HFFc6 (cell line): ENCODE measurements around the gene MARK3. TPM values are rescaled to one million over a fixed set of nuclear protein-coding genes. Genes with fewer than 3 reads are reported as not detected.
A peak's percentile ranks its signal among the peaks of the same experiment; 100 is the strongest.

Source experiments
- DNase-seq: peaks from one replicate; pipeline ENCODE4 v3.0.0-alpha.2; 2018
- H3K27ac Mint-ChIP-seq: 2 replicates; pipeline ENCODE4 v1.8.0; 2020; ENCODE audit warnings: mild to moderate bottlenecking, mixed read lengths
- H3K27me3 Mint-ChIP-seq: 2 replicates; pipeline ENCODE4 v1.8.0; 2021; ENCODE audit warnings: mild to moderate bottlenecking, moderate library complexity, mixed read lengths; ENCODE audit not compliant: insufficient read depth
- H3K36me3 Mint-ChIP-seq: 2 replicates; pipeline ENCODE4 v1.8.0; 2021; ENCODE audit warnings: low read depth, mixed read lengths
- H3K4me1 Mint-ChIP-seq: 2 replicates; pipeline ENCODE4 v1.8.0; 2020; ENCODE audit warnings: low read depth, mixed read lengths
- H3K4me3 Mint-ChIP-seq: 2 replicates; pipeline ENCODE4 v1.8.0; 2020; ENCODE audit warnings: mild to moderate bottlenecking, moderate library complexity, mixed read lengths
- H3K9me3 Mint-ChIP-seq: 2 replicates; pipeline ENCODE4 v1.8.0; 2020; ENCODE audit warnings: mild to moderate bottlenecking, mixed read lengths
- total RNA-seq, 6 experiments: library from RNA; stranded (reverse); fragmentation: NEBNext Ultra II Directional; extraction: Animal tissue kit (Norgen Biotek cat#: 25700); gene quantifications; 2 replicates in 1 of 6; 3 replicates in 5 of 6; pipeline ENCODE4 v1.2.3, GENCODE V29; 2021
- TF ChIP-seq, protein P1 (sequence below): fragments of 200-600 bp; sonication (generic); IDR thresholded peaks from 2 replicates; pipeline ENCODE4 v1.5.0; 2021; ENCODE audit warnings: antibody characterized with exemption, mild to moderate bottlenecking

MARK3 gene
- total RNA-seq, 6 experiments from 2014 or later: 57.4 to 71.8 (median 65.7) TPM

DNA sequence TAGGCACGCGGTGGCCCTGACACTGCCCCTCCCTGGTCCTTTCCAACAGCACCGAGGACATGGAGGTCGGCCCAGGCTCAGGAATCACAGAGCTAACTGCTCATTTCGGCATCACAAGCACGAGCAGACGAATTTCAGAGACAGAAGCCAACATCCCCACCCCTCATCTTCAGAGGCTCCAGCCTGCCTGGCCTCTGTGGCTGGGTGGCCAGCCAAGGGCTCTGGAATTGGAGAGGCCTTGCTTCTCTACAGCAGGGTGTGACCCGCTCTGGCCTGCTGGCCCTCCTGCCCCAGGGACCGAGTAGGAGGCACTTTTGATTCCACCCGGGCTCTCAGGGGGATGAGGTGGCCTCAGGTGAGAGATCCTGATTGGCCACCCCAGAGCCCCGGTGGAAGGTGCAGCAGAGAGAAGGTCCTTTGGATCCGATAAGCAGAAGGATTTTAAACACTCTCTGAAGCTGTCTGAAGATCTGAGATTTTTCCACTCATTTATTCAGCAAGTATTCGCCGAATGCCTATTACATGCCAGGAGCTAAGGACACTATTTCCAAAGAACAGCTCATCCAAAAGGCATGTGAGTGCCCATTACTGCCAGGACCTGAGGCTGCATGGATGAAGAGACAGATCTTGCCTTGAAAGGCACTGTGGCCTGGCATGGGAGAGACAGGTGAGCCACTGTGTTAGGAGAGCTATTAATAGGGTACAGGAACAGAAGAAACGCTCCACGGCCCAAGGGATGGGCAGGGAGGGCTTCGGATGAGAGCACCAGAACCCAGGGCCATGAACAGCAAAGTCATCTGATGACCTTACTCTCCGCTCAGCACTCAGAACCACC, 167.0 kb downstream of the MARK3 start:
- TF ChIP-seq, protein P1, sequence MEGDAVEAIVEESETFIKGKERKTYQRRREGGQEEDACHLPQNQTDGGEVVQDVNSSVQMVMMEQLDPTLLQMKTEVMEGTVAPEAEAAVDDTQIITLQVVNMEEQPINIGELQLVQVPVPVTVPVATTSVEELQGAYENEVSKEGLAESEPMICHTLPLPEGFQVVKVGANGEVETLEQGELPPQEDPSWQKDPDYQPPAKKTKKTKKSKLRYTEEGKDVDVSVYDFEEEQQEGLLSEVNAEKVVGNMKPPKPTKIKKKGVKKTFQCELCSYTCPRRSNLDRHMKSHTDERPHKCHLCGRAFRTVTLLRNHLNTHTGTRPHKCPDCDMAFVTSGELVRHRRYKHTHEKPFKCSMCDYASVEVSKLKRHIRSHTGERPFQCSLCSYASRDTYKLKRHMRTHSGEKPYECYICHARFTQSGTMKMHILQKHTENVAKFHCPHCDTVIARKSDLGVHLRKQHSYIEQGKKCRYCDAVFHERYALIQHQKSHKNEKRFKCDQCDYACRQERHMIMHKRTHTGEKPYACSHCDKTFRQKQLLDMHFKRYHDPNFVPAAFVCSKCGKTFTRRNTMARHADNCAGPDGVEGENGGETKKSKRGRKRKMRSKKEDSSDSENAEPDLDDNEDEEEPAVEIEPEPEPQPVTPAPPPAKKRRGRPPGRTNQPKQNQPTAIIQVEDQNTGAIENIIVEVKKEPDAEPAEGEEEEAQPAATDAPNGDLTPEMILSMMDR: no peak
- Mint-ChIP-seq H3K27ac (peak overlapping the region; percentile 80), H3K4me3 (peak overlapping the region; percentile 34; the same call in 1 of the 2 replicates), H3K27me3 (peaks cover 2% of the 10 kb centered on the region; the same call in 1 of the 2 replicates), H3K9me3 (no peaks in the 10 kb centered on the region), H3K4me1 (peaks cover 16% of the 10 kb centered on the region), H3K36me3 (no peaks in the 10 kb centered on the region)
- DNase-seq: peak; percentile 67

DNA sequence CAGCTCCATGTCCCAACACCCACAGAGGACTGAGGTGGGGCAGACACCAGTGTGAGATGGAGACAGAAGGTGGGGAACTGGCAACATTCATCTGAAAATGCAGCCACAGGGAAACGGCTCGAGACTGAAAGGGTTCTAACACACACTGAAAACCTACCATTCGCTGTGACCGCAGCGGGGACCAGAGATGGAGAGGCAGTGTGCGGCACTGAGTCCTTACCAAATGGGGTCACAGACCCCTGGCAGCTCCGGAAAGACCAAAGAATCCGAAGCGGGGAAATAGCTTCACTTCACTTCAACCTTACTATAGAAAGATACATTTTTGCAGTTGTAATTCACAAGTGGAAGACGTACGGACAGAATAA, 167.6 kb downstream of the MARK3 start:
- Mint-ChIP-seq H3K9me3 (no peaks in the 10 kb centered on the region), H3K4me1 (peaks cover 18% of the 10 kb centered on the region), H3K27ac (peak overlapping the region; percentile 80; the same call in 1 of the 2 replicates), H3K27me3 (peaks cover 2% of the 10 kb centered on the region; the same call in 1 of the 2 replicates), H3K36me3 (no peaks in the 10 kb centered on the region), H3K4me3 (no peak overlapping the region)
- TF ChIP-seq, protein P1: no peak
- DNase-seq: no peak

Other genes with a start within 250 kb of the MARK3 start
- gene EIF5, start 51.2 kb upstream of the MARK3 start, total RNA-seq: 100 to 1,000 TPM; 181 to 217 (median 203) TPM
- 10 to 100 TPM; 16.6 to 31.3 (median 19.4) TPM for gene CKB, start 137.4 kb downstream of the MARK3 start, total RNA-seq
- 10 to 100 TPM; 12.0 to 14.9 (median 13.4) TPM for gene TRMT61A, start 143.8 kb downstream of the MARK3 start, total RNA-seq
- gene BAG5, start 177.2 kb downstream of the MARK3 start, total RNA-seq: 10 to 100 TPM; 22.6 to 25.8 (median 23.6) TPM
- 10 to 100 TPM; 38.7 to 54.8 (median 46.9) TPM for gene COA8, start 177.5 kb downstream of the MARK3 start, total RNA-seq
- 100 to 1,000 TPM; 179 to 204 (median 189) TPM for gene KLC1, start 243.8 kb downstream of the MARK3 start, total RNA-seq